Neural cell (in vitro differentiated cells): ENCODE results near the gene EMILIN3. TPM values are rescaled to one million over a fixed set of nuclear protein-coding genes. Genes with fewer than 3 reads are reported as not detected.

Experiments used
- H2AFZ ChIP-seq: fragments of 200-600, 300-800 bp; sonication (generic), shearing (Covaris generic); 2 replicates; pipeline ENCODE4 v1.6.0; 2014; ENCODE audit warnings: low read depth, mild to moderate bottlenecking, antibody characterized with exemption, low read length, moderate library complexity
- H3F3A ChIP-seq: fragments of 200-600 bp; shearing (Covaris generic); 2 replicates; pipeline ENCODE4 v1.6.1; 2016; ENCODE audit warnings: mild to moderate bottlenecking, moderate library complexity, mixed read lengths, antibody characterized with exemption, low read length; ENCODE audit not compliant: insufficient read depth, poor library complexity, severe bottlenecking
- H3K27ac ChIP-seq: fragments of 200-600, 300-800 bp; sonication (generic), shearing (Covaris generic); 2 replicates; pipeline ENCODE4 v1.5.1; 2014; ENCODE audit warnings: mild to moderate bottlenecking, low read length, moderate library complexity
- H3K27me3 ChIP-seq: fragments of 300-800, 200-600 bp; sonication (generic), shearing (Covaris generic); 2 replicates; pipeline ENCODE4 v1.6.0; 2014; ENCODE audit warnings: mild to moderate bottlenecking, low read depth, low read length, moderate library complexity; ENCODE audit not compliant: insufficient read depth
- H3K36me3 ChIP-seq: fragments of 300-800, 200-600 bp; sonication (generic), shearing (Covaris generic); 2 replicates; pipeline ENCODE4 v1.5.1; 2014; ENCODE audit warnings: mild to moderate bottlenecking, antibody characterized with exemption, low read length, moderate library complexity; ENCODE audit not compliant: insufficient read depth
- H3K4me2 ChIP-seq: fragments of 300-800, 200-600 bp; sonication (generic), shearing (Covaris generic); 2 replicates; pipeline ENCODE4 v1.6.0; 2014; ENCODE audit warnings: mild to moderate bottlenecking, low read length
- H3K4me3 ChIP-seq: fragments of 300-800, 200-600 bp; sonication (generic), shearing (Covaris generic); 2 replicates; pipeline ENCODE4 v1.5.1; 2014; ENCODE audit warnings: mild to moderate bottlenecking, low read length, moderate library complexity
- H3K79me2 ChIP-seq: fragments of 200-600 bp; shearing (Covaris generic); replicated peaks from 2 replicates; pipeline ENCODE4 v1.6.0; 2014; ENCODE audit warnings: mild to moderate bottlenecking, low read length, moderate library complexity; ENCODE audit not compliant: insufficient read depth
- H3K9ac ChIP-seq: fragments of 300-800, 200-600 bp; sonication (generic), shearing (Covaris generic); 2 replicates; pipeline ENCODE4 v1.6.1; 2016; ENCODE audit warnings: mild to moderate bottlenecking, low read length, mixed read lengths
- H3K9me2 ChIP-seq: fragments of 200-600 bp; shearing (Covaris generic); 2 replicates; pipeline ENCODE4 v1.6.1; 2016; ENCODE audit warnings: mild to moderate bottlenecking, low read length, mixed read lengths; ENCODE audit not compliant: insufficient read depth
- H3K9me3 ChIP-seq: fragments of 200-600, 300-800 bp; sonication (generic), shearing (Covaris generic); 2 replicates; pipeline ENCODE4 v1.6.1; 2016; ENCODE audit warnings: mild to moderate bottlenecking, mixed run types, low read length, moderate library complexity, mixed read lengths
- H4K20me1 ChIP-seq: fragments of 200-600 bp; shearing (Covaris generic); 2 replicates; pipeline ENCODE4 v1.6.1; 2016; ENCODE audit warnings: mild to moderate bottlenecking, mixed run types; ENCODE audit not compliant: insufficient read depth
- CTCF ChIP-seq: fragments of 450-650 bp; IDR thresholded peaks from 2 replicates; pipeline ENCODE4 v1.5.1; 2014; ENCODE audit warnings: antibody characterized with exemption, mild to moderate bottlenecking, moderate library complexity; ENCODE audit not compliant: poor library complexity, severe bottlenecking
- EP300 ChIP-seq: fragments of 450-650 bp; conservative IDR thresholded peaks from 2 replicates; pipeline ENCODE4 v1.6.1; 2014; ENCODE audit warnings: antibody characterized with exemption, mild to moderate bottlenecking, moderate library complexity; ENCODE audit not compliant: poor library complexity, severe bottlenecking
- EZH2 ChIP-seq: fragments of 200-600, 300-800 bp; shearing (Covaris generic), sonication (generic); IDR thresholded peaks from 2 replicates; pipeline ENCODE4 v1.6.1; 2014; ENCODE audit warnings: antibody characterized with exemption, low read length, borderline replicate concordance, mild to moderate bottlenecking; ENCODE audit not compliant: insufficient read depth, poor library complexity, severe bottlenecking
- MXI1 ChIP-seq: fragments of 450-650 bp; conservative IDR thresholded peaks from 2 replicates; pipeline ENCODE4 v1.6.1; 2014; ENCODE audit warnings: antibody characterized with exemption, mild to moderate bottlenecking; ENCODE audit not compliant: poor library complexity, severe bottlenecking
- POLR2AphosphoS5 ChIP-seq: IDR thresholded peaks from 2 replicates; pipeline ENCODE4 v1.6.1; 2012
- RAD21 ChIP-seq: fragments of 450-650 bp; conservative IDR thresholded peaks from 2 replicates; pipeline ENCODE4 v1.6.1; 2014; ENCODE audit warnings: antibody characterized with exemption, mild to moderate bottlenecking, moderate library complexity
- REST ChIP-seq: IDR thresholded peaks from 2 replicates; pipeline ENCODE4 v1.6.1; 2012; ENCODE audit warnings: borderline replicate concordance
- SMC3 ChIP-seq: fragments of 450-650 bp; conservative IDR thresholded peaks from 2 replicates; pipeline ENCODE4 v1.6.1; 2014; ENCODE audit warnings: antibody characterized with exemption, mild to moderate bottlenecking, moderate library complexity; ENCODE audit not compliant: poor library complexity
- TAF1 ChIP-seq: IDR thresholded peaks from 2 replicates; pipeline ENCODE4 v1.6.1; 2012; ENCODE audit warnings: low read depth
- polyA plus RNA-seq: library from polyadenylated mRNA; depleted of rRNA; stranded (reverse); fragments of >200 nt; gene quantifications from 2 replicates; pipeline ENCODE4 v1.2.3, GENCODE V29; 2014

EMILIN3 gene
- polyA plus RNA-seq, 1 donor from 2014 or later = 0.30 TPM

DNA sequence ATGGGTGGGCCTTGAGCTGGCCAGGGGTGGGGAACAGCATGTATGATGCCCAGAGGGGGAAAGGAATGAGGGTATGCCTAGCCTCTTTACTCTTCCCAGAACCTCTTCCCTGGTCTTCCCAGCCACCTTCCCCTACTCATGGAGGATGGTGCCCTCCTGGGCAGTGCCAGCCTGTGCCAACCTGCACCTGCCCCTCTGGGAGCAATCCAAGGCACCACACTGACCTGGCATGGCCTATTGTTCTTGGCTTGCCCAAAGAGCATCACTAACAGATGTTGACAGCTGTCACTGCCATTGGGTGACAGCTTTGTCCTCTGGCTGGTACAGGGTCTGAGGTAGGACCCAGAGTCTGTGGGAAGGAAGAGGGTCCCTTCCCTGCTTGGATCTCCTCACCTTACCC, 13.1 kb downstream of the EMILIN3 start:
- Histone ChIP-seq H3K27me3 (no peaks in the 10 kb centered on the region), H3K4me2 (no peak overlapping the region), H3K36me3 (no peaks in the 10 kb centered on the region), H2AFZ (no peak overlapping the region), H3K9me3 (no peaks in the 10 kb centered on the region), H3K9me2 (no peaks in the 10 kb centered on the region), H3K27ac (no peak overlapping the region), H3K4me3 (no peak overlapping the region), H3K9ac (no peak overlapping the region), H4K20me1 (no peaks in the 10 kb centered on the region), H3K79me2 (no peaks in the 10 kb centered on the region), H3F3A (no peaks in the 10 kb centered on the region)
- TF ChIP-seq REST (no peak), EP300 (no peak), MXI1 (no peak), EZH2 (no peak), SMC3 (no peak), CTCF (no peak), POLR2AphosphoS5 (no peak), TAF1 (no peak), RAD21 (no peak)

DNA sequence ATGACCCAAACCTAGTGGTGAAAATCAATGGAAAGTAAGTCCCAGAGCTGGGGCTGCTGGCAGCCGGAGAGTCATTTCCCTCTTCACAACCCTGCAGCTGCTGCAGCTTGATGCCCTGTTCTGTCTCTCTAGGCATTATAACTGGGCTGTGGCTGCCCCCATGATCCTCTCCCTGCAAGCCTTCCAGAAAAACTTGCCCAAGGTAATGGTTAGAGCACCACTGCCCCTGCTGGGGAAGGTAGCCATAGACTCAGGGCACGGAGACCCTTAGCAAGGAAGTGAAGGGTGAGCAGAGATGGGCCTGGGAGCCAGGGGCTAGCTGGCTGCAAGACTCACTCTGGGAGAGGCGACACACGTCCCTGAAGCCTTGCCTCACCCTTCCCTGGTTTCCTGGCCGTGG, 14.0 kb downstream of the EMILIN3 start:
- H3K79me2 ChIP-seq = no peaks in the 10 kb centered on the region
- no peak overlapping the region for H3K4me3 ChIP-seq
- no peaks in the 10 kb centered on the region for H3F3A ChIP-seq
- H3K27ac ChIP-seq = no peak overlapping the region
- H3K27me3 ChIP-seq = no peaks in the 10 kb centered on the region
- H4K20me1 ChIP-seq = no peaks in the 10 kb centered on the region
- TF ChIP-seq CTCF (no peak), EZH2 (no peak), SMC3 (no peak), MXI1 (no peak), POLR2AphosphoS5 (no peak), RAD21 (no peak), TAF1 (no peak)
- H3K36me3 ChIP-seq = no peaks in the 10 kb centered on the region
- H3K9me2 ChIP-seq = no peaks in the 10 kb centered on the region
- H3K9ac ChIP-seq = no peak overlapping the region
- H2AFZ ChIP-seq = no peak overlapping the region
- no peak overlapping the region for H3K4me2 ChIP-seq
- no peaks in the 10 kb centered on the region for H3K9me3 ChIP-seq
